WTC11 (cell line): Measurements from ENCODE around the gene OPTN.

ENCODE experiments used
- CBFB ChIP-seq: sonication (generic); formaldehyde crosslinking; IDR thresholded peaks from 2 replicates; pipeline ENCODE4 v1.8.1; 2022; ENCODE audit warnings: mild to moderate bottlenecking, low read depth, missing genetic modification reagents
- CREM ChIP-seq: sonication (generic); formaldehyde crosslinking; IDR thresholded peaks from 2 replicates; pipeline ENCODE4 v1.8.1; 2022; ENCODE audit warnings: mild to moderate bottlenecking, missing genetic modification reagents, moderate library complexity
- GABPB1 ChIP-seq: sonication (generic); formaldehyde crosslinking; IDR thresholded peaks from 2 replicates; pipeline ENCODE4 v1.8.1; 2023; ENCODE audit warnings: mild to moderate bottlenecking, missing genetic modification reagents
- NFATC4 ChIP-seq: fragments of 250-450 bp; sonication (Bioruptor Pico); IDR thresholded peaks from 2 replicates; pipeline ENCODE4 v1.9.0; 2021; ENCODE audit warnings: mild to moderate bottlenecking
- NFYB ChIP-seq: sonication (generic); formaldehyde crosslinking; conservative IDR thresholded peaks from 2 replicates; pipeline ENCODE4 v1.8.0; 2022; ENCODE audit warnings: low read depth, missing genetic modification reagents
- ZBTB21 ChIP-seq: sonication (generic); formaldehyde crosslinking; IDR thresholded peaks from 2 replicates; pipeline ENCODE4 v1.8.1; 2023; ENCODE audit warnings: mild to moderate bottlenecking, missing genetic modification reagents, borderline replicate concordance
- ZNF138 ChIP-seq: sonication (generic); formaldehyde crosslinking; conservative IDR thresholded peaks from 2 replicates; pipeline ENCODE4 v1.8.1; 2022; ENCODE audit warnings: mild to moderate bottlenecking, moderate library complexity, missing genetic modification reagents
- ZNF232 ChIP-seq: sonication (generic); formaldehyde crosslinking; IDR thresholded peaks from 2 replicates; pipeline ENCODE4 v1.8.0; 2022; ENCODE audit warnings: mild to moderate bottlenecking, missing genetic modification reagents
- TF ChIP-seq, protein P1 (sequence below): fragments of 200-600 bp; IDR thresholded peaks from 2 replicates; pipeline ENCODE4 v1.8.0; 2022; ENCODE audit warnings: antibody characterized with exemption
- TF ChIP-seq, protein P2 (sequence below): sonication (generic); formaldehyde crosslinking; IDR thresholded peaks from 2 replicates; pipeline ENCODE4 v1.8.0; 2022; ENCODE audit warnings: mild to moderate bottlenecking, missing genetic modification reagents

DNA sequence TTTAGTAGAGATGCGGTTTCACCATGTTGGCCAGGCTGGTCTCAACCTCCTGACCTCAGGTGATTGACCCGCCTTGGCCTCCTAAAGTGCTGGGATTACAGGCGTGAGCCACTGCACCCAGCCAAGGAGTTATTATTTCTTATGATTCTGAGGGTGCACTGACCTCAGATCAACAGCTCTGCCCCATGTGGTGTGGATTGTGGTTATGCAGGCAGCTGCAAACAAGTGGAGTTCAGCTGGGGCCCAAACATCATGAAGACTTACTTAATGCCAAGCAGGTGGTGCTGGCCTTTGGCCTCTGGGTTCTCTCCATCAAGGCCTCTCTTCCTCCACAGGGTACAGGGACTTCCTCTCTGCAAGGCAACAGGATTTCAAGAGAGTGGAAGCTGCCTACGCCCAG is 45.1 kb upstream of the OPTN start:
- TF ChIP-seq CBFB (CRISPR knock-in tag) (no peak), CREM (CRISPR knock-in tag) (no peak), ZBTB21 (CRISPR knock-in tag) (no peak), NFYB (CRISPR knock-in tag) (no peak), ZNF138 (CRISPR knock-in tag) (no peak), GABPB1 (CRISPR knock-in tag) (no peak), NFATC4 (CRISPR knock-in tag) (no peak), ZNF232 (CRISPR knock-in tag) (no peak)
- TF ChIP-seq, protein P1, sequence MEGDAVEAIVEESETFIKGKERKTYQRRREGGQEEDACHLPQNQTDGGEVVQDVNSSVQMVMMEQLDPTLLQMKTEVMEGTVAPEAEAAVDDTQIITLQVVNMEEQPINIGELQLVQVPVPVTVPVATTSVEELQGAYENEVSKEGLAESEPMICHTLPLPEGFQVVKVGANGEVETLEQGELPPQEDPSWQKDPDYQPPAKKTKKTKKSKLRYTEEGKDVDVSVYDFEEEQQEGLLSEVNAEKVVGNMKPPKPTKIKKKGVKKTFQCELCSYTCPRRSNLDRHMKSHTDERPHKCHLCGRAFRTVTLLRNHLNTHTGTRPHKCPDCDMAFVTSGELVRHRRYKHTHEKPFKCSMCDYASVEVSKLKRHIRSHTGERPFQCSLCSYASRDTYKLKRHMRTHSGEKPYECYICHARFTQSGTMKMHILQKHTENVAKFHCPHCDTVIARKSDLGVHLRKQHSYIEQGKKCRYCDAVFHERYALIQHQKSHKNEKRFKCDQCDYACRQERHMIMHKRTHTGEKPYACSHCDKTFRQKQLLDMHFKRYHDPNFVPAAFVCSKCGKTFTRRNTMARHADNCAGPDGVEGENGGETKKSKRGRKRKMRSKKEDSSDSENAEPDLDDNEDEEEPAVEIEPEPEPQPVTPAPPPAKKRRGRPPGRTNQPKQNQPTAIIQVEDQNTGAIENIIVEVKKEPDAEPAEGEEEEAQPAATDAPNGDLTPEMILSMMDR: no peak
- TF ChIP-seq, protein P2, sequence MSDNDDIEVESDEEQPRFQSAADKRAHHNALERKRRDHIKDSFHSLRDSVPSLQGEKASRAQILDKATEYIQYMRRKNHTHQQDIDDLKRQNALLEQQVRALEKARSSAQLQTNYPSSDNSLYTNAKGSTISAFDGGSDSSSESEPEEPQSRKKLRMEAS (CRISPR knock-in tag): no peak
